Progenitor cell of endocrine pancreas (in vitro differentiated cells): ENCODE measurements around the gene HSD17B14. TPM values are rescaled to one million over a fixed set of nuclear protein-coding genes. Genes with fewer than 3 reads are reported as not detected.

Source experiments
- DNase-seq: peaks from one replicate; pipeline ENCODE4 v3.0.0; 2021; ENCODE audit warnings: low spot score; ENCODE audit not compliant: unreplicated experiment
- H3K27ac Mint-ChIP-seq: 2 replicates; pipeline ENCODE4 v1.8.0; 2021; ENCODE audit warnings: mild to moderate bottlenecking, moderate library complexity, mixed read lengths
- H3K27me3 Mint-ChIP-seq: 2 replicates; pipeline ENCODE4 v1.8.0; 2021; ENCODE audit warnings: mixed read lengths
- H3K36me3 Mint-ChIP-seq: 2 replicates; pipeline ENCODE4 v1.8.0; 2022; ENCODE audit warnings: mixed read lengths; ENCODE audit not compliant: insufficient read depth
- H3K4me1 Mint-ChIP-seq: 2 replicates; pipeline ENCODE4 v1.8.0; 2021; ENCODE audit warnings: low read depth, mixed read lengths
- H3K4me3 Mint-ChIP-seq: 2 replicates; pipeline ENCODE4 v1.8.0; 2021; ENCODE audit warnings: low read depth, mild to moderate bottlenecking, moderate library complexity, mixed read lengths
- H3K9me3 Mint-ChIP-seq: 2 replicates; pipeline ENCODE4 v1.8.0; 2021; ENCODE audit warnings: low read depth, mixed read lengths
- total RNA-seq: library from RNA; stranded (reverse); gene quantifications from 2 replicates; pipeline ENCODE4 v1.2.1, GENCODE V29; 2021
- TF ChIP-seq, protein P1 (sequence below): fragments of 200-600 bp; sonication (generic); IDR thresholded peaks from one replicate; pipeline ENCODE4 v1.5.0; 2021; ENCODE audit warnings: antibody characterized with exemption, mild to moderate bottlenecking; ENCODE audit not compliant: unreplicated experiment

The HSD17B14 gene
- total RNA-seq, 1 donor from 2014 or later, result 20.5 TPM

DNA sequence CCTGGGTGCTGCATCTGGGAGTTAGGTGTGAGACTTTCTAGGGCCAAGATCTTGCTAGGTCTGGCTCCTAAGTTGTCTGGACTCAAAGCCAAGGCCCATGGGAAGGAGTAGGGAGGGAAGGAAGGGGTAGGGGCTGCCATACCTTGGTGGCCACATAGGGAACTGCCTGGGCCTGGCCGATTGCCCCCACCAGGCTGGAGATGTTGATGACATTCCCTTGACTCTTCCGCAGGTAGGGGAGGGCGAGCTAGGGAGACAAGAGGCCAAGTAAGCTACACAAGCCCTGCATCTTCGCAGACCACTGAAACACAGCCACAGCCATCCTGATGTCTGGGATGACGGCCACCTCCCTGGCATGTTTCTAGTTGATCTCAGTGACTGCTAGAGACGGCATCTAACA, 21.4 kb downstream of the HSD17B14 start:
- TF ChIP-seq, protein P1, sequence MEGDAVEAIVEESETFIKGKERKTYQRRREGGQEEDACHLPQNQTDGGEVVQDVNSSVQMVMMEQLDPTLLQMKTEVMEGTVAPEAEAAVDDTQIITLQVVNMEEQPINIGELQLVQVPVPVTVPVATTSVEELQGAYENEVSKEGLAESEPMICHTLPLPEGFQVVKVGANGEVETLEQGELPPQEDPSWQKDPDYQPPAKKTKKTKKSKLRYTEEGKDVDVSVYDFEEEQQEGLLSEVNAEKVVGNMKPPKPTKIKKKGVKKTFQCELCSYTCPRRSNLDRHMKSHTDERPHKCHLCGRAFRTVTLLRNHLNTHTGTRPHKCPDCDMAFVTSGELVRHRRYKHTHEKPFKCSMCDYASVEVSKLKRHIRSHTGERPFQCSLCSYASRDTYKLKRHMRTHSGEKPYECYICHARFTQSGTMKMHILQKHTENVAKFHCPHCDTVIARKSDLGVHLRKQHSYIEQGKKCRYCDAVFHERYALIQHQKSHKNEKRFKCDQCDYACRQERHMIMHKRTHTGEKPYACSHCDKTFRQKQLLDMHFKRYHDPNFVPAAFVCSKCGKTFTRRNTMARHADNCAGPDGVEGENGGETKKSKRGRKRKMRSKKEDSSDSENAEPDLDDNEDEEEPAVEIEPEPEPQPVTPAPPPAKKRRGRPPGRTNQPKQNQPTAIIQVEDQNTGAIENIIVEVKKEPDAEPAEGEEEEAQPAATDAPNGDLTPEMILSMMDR, result no peak
- no peak for DNase-seq
- Mint-ChIP-seq H3K4me3 (no peak overlapping the region), H3K27me3 (no peaks in the 10 kb centered on the region), H3K4me1 (peaks cover 37% of the 10 kb centered on the region), H3K36me3 (no peaks in the 10 kb centered on the region), H3K9me3 (no peaks in the 10 kb centered on the region), H3K27ac (no peak overlapping the region)

GRCh38 chr19:48813123-48813913, 23.0 kb downstream of the HSD17B14 start:
- no peaks in the 10 kb centered on the region for H3K27me3 Mint-ChIP-seq
- H3K4me3 Mint-ChIP-seq, result no peak overlapping the region
- H3K36me3 Mint-ChIP-seq, result no peaks in the 10 kb centered on the region
- H3K9me3 Mint-ChIP-seq, result no peaks in the 10 kb centered on the region
- H3K27ac Mint-ChIP-seq, result peak overlapping the region; percentile 98
- peaks cover 35% of the 10 kb centered on the region for H3K4me1 Mint-ChIP-seq
- no peak for DNase-seq
- TF ChIP-seq, protein P1, result peak; percentile 35

GRCh38 chr19:48812094-48812929, 24.0 kb downstream of the HSD17B14 start:
- TF ChIP-seq, protein P1, result no peak
- H3K27me3 Mint-ChIP-seq, result no peaks in the 10 kb centered on the region
- no peaks in the 10 kb centered on the region for H3K36me3 Mint-ChIP-seq
- H3K27ac Mint-ChIP-seq, result peak overlapping the region; percentile 98
- peak overlapping the region; percentile 73 for H3K4me3 Mint-ChIP-seq
- DNase-seq, result peak; percentile 65
- H3K4me1 Mint-ChIP-seq, result peaks cover 38% of the 10 kb centered on the region
- H3K9me3 Mint-ChIP-seq, result no peaks in the 10 kb centered on the region

DNA sequence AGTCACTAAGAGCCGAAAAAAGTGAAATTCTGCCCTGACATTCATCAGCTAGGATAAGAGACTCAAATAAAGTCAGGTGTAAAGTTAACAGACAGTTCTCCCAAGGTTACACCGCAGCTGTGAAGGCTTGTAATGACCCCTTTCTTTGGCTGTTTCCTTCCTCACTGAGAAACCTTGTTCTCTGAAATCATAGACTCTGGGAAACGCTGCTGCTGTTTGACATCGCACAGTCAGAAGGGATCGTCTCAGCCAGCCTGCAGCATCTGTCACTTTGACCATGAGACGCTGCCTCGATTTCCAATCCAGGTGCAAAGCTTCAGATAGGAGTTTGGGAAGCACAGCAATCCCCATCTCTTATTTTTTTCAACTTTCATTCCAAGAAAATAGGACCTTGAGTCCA, 26.1 kb downstream of the HSD17B14 start:
- no peak for DNase-seq
- no peaks in the 10 kb centered on the region for H3K36me3 Mint-ChIP-seq
- H3K27me3 Mint-ChIP-seq, result no peaks in the 10 kb centered on the region
- peaks cover 39% of the 10 kb centered on the region for H3K4me1 Mint-ChIP-seq
- H3K4me3 Mint-ChIP-seq, result peak overlapping the region; percentile 78
- peak overlapping the region; percentile 41 for H3K27ac Mint-ChIP-seq
- no peaks in the 10 kb centered on the region for H3K9me3 Mint-ChIP-seq
- TF ChIP-seq, protein P1, result no peak

DNA sequence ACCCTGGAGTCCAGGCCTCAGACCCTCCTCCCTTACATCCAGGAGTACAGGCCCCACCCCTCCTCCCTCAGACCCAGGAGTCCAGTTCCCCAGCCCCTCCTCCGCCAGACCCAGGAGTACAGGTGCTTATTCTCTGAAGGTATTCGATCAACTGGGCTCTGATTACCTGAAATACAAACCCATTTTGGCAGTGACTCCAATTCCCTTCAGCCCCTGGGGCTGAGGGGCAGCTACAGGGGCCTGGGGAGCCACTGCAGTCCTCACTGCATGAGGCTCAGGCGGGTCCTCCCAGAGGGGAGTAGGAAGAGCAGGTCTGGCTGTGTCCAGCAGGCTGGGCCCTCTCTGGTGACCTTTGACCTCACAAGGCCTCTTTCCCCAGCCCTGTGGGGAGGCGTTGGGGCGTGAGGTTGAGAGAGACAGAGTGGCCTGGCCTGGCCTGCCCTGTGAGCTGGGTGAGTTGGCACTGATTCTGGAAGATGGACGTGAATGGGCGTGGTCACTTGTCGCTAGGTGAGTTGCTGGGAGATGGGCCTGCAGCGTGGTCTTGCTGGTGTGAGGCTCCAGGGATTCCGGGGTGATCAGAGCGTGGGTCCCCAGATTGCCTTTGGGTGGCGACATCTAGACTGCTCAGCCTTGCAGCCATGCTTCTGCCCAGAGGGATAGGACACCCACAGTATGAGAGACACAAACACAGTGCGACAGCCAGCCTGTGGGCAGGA, 28.5 kb downstream of the HSD17B14 start:
- TF ChIP-seq, protein P1, result no peak
- H3K4me3 Mint-ChIP-seq, result peak overlapping the region; percentile 58
- peak overlapping the region; percentile 97 for H3K27ac Mint-ChIP-seq
- no peak for DNase-seq
- no peaks in the 10 kb centered on the region for H3K9me3 Mint-ChIP-seq
- H3K36me3 Mint-ChIP-seq, result no peaks in the 10 kb centered on the region
- peaks cover 36% of the 10 kb centered on the region for H3K4me1 Mint-ChIP-seq
- no peaks in the 10 kb centered on the region for H3K27me3 Mint-ChIP-seq
